ENCODE measurements around the gene IL4.

The IL4 gene

GRCh38 chr5:132657676-132658380, 16.0 kb upstream of the IL4 start, which contains the start of gene IL13:
IL13 (plus strand) TSS chr5:132658173; CDS start chr5:132658187, 14 bp downstream.
- in situ Hi-C loops (cut with MboI; ENCODE audit: low sequenced_read_pairs) = no loop called here

- in situ Hi-C loops (cut with MboI; ENCODE audit: low sequenced_read_pairs) = no loop called here
These were observed 15.1 kb upstream of the IL4 start for GRCh38 chr5:132658381-132659302.

- in situ Hi-C loops (cut with MboI; ENCODE audit: low sequenced_read_pairs) = no loop called here
These were observed 13.9 kb upstream of the IL4 start for GRCh38 chr5:132659598-132660493.

- in situ Hi-C loops (cut with MboI; ENCODE audit: low sequenced_read_pairs) = no loop called here
These were observed 12.4 kb upstream of the IL4 start for GRCh38 chr5:132661231-132662003.

GRCh38 chr5:132662004-132662401, 11.8 kb upstream of the IL4 start:
- in situ Hi-C loops (cut with MboI; ENCODE audit: low sequenced_read_pairs) = no loop called here

GRCh38 chr5:132662925-132663770, 10.6 kb upstream of the IL4 start:
- in situ Hi-C loops (cut with MboI; ENCODE audit: low sequenced_read_pairs) = no loop called here

GRCh38 chr5:132663771-132664695, 9.8 kb upstream of the IL4 start:
- in situ Hi-C loops (cut with MboI; ENCODE audit: low sequenced_read_pairs) = no loop called here

- in situ Hi-C loops (cut with MboI; ENCODE audit: low sequenced_read_pairs) = no loop called here
These were observed 9.0 kb upstream of the IL4 start for GRCh38 chr5:132664696-132665209.

GRCh38 chr5:132665574-132666080, 8.2 kb upstream of the IL4 start:
- in situ Hi-C loops (cut with MboI; ENCODE audit: low sequenced_read_pairs) = no loop called here

- in situ Hi-C loops (cut with MboI; ENCODE audit: low sequenced_read_pairs) = no loop called here
These were observed 7.3 kb upstream of the IL4 start for GRCh38 chr5:132666310-132667123.

- in situ Hi-C loops (cut with MboI; ENCODE audit: low sequenced_read_pairs) = no loop called here
These were observed 6.5 kb upstream of the IL4 start for GRCh38 chr5:132667309-132667708.

- in situ Hi-C loops (cut with MboI; ENCODE audit: low sequenced_read_pairs) = no loop called here
These were observed 5.8 kb upstream of the IL4 start for GRCh38 chr5:132667761-132668705.

- in situ Hi-C loops (cut with MboI; ENCODE audit: low sequenced_read_pairs) = no loop called here
These were observed 4.9 kb upstream of the IL4 start for GRCh38 chr5:132668706-132669454.

- in situ Hi-C loops (cut with MboI; ENCODE audit: low sequenced_read_pairs) = no loop called here
These were observed 4.4 kb upstream of the IL4 start for GRCh38 chr5:132669455-132669820.
